Measurements from ENCODE around the gene PPIL1. TPM values are rescaled to one million over a fixed set of nuclear protein-coding genes. Genes with fewer than 3 reads are reported as not detected.

PPIL1 gene
- polyA plus RNA-seq, 1 donor from 2014 or later, result 104 TPM

GRCh38 chr6:36836111-36837021 lies 38.2 kb downstream of the PPIL1 start (continued):
- TF ChIP-seq POLR2AphosphoS5 (IDR thresholded peaks at IDR 0.05), result no peak

DNA sequence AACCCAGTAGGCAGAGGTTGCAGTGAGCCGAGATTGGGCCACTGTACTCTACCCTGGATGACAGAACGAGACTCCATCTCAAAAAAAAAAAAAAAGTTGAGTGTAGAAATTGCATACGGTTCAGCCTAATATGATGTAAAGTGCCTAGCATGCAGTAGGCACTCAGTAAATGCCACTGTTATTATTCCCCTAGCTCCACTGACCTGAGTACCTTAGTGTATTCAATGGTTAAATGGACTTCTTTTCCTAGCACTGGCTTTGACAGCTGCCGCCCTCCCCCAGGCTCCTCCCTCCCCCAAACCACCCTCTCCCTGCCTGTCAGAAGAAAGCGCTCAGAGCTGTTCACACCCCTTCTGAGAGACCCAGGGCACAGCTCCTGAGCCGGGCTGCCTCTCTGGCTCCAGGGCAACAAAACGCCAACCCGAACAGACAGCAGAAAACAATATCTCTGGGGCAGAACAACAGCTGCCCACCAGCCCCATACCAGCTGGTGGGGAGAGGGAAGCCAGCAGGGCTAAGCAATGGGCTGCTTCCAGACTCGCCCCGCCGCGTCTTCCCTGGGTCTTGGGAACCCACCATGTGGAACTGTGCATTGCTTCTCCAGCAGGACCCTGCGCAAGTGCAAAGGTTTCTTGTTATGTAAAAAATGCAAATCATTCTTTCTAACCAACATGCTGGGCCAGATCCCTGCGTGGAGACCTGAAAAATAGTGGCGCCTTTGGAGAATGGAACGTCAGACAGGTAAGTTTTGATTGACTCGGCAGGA lies 39.8 kb downstream of the PPIL1 start:
- Histone ChIP-seq H4K20me1 (ENCODE audit: insufficient read depth) (no peaks in the 10 kb centered on the region), H3K36me3 (ENCODE audit: insufficient read depth, low read length) (no peaks in the 10 kb centered on the region), H3F3A (ENCODE audit: insufficient read depth, low read length, poor library complexity, severe bottlenecking) (no peaks in the 10 kb centered on the region), H3K4me2 (ENCODE audit: low read length) (no peak overlapping the region), H3K9me2 (ENCODE audit: insufficient read depth, low read length) (no peaks in the 10 kb centered on the region), H3K9ac (ENCODE audit: low read length) (no peak overlapping the region), H3K27me3 (ENCODE audit: insufficient read depth, low read depth, low read length) (peaks cover 15% of the 10 kb centered on the region), H3K9me3 (ENCODE audit: low read length) (no peaks in the 10 kb centered on the region), H3K79me2 (replicated peaks; ENCODE audit: insufficient read depth, low read length) (no peaks in the 10 kb centered on the region), H3K4me3 (ENCODE audit: low read length) (peak overlapping the region; percentile 43), H3K27ac (ENCODE audit: low read length) (no peak overlapping the region), H2AFZ (ENCODE audit: low read depth, low read length) (no peak overlapping the region)
- TF ChIP-seq RAD21 (conservative IDR thresholded peaks at IDR 0.05) (no peak), TAF1 (IDR thresholded peaks at IDR 0.05; ENCODE audit: low read depth) (no peak), CTCF (IDR thresholded peaks at IDR 0.05; ENCODE audit: poor library complexity, severe bottlenecking) (no peak), MXI1 (conservative IDR thresholded peaks at IDR 0.05; ENCODE audit: poor library complexity, severe bottlenecking) (no peak), POLR2AphosphoS5 (IDR thresholded peaks at IDR 0.05) (no peak), EZH2 (IDR thresholded peaks at IDR 0.05; ENCODE audit: borderline replicate concordance, insufficient read depth, low read length, poor library complexity, severe bottlenecking) (no peak), EP300 (conservative IDR thresholded peaks at IDR 0.05; ENCODE audit: poor library complexity, severe bottlenecking) (no peak), SMC3 (conservative IDR thresholded peaks at IDR 0.05; ENCODE audit: poor library complexity) (no peak)
- TF ChIP-seq, protein P1, sequence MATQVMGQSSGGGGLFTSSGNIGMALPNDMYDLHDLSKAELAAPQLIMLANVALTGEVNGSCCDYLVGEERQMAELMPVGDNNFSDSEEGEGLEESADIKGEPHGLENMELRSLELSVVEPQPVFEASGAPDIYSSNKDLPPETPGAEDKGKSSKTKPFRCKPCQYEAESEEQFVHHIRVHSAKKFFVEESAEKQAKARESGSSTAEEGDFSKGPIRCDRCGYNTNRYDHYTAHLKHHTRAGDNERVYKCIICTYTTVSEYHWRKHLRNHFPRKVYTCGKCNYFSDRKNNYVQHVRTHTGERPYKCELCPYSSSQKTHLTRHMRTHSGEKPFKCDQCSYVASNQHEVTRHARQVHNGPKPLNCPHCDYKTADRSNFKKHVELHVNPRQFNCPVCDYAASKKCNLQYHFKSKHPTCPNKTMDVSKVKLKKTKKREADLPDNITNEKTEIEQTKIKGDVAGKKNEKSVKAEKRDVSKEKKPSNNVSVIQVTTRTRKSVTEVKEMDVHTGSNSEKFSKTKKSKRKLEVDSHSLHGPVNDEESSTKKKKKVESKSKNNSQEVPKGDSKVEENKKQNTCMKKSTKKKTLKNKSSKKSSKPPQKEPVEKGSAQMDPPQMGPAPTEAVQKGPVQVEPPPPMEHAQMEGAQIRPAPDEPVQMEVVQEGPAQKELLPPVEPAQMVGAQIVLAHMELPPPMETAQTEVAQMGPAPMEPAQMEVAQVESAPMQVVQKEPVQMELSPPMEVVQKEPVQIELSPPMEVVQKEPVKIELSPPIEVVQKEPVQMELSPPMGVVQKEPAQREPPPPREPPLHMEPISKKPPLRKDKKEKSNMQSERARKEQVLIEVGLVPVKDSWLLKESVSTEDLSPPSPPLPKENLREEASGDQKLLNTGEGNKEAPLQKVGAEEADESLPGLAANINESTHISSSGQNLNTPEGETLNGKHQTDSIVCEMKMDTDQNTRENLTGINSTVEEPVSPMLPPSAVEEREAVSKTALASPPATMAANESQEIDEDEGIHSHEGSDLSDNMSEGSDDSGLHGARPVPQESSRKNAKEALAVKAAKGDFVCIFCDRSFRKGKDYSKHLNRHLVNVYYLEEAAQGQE (IDR thresholded peaks at IDR 0.05; ENCODE audit: borderline replicate concordance), result no peak

Measured in neural cell (in vitro differentiated cells).